Measurements from ENCODE around the gene PRDM1.

- TF ChIP-seq CTCF (IDR thresholded peaks at IDR 0.05; ENCODE audit: insufficient read depth, low read depth, low read length) (no peak), EZH2 (IDR thresholded peaks at IDR 0.05; ENCODE audit: insufficient read depth, low read length) (no peak)
Observed at GRCh38 chr6:106120006-106120405, 33.9 kb downstream of the PRDM1 start.
